ENCODE measurements around the gene FTL.
A peak's percentile ranks its signal among the peaks of the same experiment; 100 is the strongest.

FTL gene

DNA sequence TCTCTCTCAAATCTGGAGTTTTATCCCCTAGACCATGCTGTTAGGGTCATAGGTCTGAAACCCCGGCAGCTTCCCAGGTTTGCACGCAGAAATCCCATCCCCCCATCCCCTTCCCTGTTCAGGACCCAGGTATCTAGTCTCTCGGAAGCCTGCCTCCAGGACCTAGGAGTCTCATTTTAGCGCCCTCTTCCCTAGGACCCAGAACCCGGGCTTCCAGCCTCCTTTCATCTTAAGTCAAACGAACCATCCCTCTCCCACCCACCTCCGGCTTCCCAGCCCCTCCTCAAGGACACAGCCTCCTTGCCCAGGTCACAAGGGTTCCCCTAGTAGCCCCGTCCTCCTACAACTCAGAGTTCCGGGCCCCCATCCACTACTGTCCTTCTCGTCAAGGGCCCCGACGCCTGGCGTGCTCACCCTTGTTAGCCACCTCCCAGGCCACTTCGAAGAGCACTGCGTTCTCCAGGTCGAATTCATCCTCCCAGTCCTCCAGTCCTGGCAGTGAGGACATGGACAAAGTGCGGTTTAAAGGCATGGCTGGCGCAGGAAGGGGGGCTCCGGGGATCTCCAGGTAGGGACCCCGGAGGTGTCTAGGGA is 27.6 kb downstream of the FTL start:
- peak; percentile 42 for DNase-seq (ENCODE audit: low spot score)

GRCh38 chr19:48993175-48994034 is 28.3 kb downstream of the FTL start, which contains the start of the genes GYS1 and RUVBL2:
Gene GYS1, minus strand, starts transcription at chr19:48993309. Its CDS starts 197 bp downstream, at chr19:48993112.
Gene RUVBL2, plus strand, starts transcription at chr19:48993887. Its CDS starts 25 bp downstream, at chr19:48993912.
- peak; percentile 99 for DNase-seq (ENCODE audit: low spot score)

- no peak for DNase-seq (ENCODE audit: low spot score)
These were observed 28.9 kb downstream of the FTL start for GRCh38 chr19:48994035-48994386.

GRCh38 chr19:48997972-48998371 is 32.9 kb downstream of the FTL start:
- DNase-seq (ENCODE audit: low spot score): peak; percentile 49

DNA sequence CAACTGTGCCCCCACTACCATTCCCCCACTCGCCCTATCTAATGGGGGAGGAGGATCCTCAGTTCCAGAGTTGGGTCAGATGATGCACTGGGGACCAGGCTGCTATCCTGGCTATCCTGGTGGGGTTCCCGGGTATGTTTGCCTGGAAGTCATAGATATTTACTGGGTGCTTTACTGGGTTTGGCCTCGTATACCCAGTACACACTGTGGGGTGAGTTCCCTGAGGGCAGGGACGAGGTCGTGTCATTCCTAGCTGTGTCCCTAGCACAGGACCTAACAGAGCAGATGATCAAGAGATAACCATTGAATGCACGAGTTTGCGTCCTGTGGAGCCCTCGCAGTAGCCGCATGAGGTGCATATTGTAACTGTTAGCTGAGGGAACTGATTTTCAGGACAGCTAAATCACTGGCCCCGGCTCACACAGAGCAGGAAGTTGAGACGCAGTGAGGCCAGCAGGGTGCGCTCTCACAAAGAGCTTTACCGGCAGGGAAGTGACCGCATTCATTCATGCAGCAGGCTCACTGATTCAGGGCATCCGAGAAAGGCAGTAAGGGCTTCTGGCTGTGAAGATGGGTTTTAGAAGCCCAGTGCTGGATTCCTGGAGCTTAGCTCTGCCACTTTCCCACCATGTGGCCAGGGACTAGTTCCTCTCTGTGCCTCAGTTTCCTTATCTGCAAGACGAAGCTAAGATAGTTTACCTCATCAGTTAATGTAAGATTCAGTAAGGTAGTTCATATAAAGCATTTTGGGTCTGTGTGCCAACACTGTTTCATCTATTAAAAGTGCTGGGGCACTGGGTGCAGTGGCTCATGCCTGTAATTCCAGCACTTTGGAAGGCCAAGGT is 34.6 kb downstream of the FTL start:
- DNase-seq (ENCODE audit: low spot score): peak; percentile 61

DNA sequence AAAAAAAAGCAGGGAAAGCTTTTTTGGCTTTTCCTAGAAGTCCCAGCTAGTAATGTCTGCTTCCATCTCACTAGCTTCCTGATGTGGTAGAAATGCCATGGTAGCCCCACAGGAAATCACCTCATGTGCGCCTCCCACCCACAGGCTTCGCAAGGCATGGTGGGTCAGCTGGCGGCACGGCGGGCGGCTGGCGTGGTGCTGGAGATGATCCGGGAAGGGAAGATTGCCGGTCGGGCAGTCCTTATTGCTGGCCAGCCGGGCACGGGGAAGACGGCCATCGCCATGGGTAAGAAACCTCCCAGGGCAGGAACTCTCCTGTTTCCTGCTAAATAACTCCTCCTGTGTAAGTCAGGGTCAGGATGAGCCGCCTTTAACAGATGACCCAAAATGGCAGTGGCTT is 39.0 kb downstream of the FTL start:
- DNase-seq (ENCODE audit: low spot score): no peak

DNA sequence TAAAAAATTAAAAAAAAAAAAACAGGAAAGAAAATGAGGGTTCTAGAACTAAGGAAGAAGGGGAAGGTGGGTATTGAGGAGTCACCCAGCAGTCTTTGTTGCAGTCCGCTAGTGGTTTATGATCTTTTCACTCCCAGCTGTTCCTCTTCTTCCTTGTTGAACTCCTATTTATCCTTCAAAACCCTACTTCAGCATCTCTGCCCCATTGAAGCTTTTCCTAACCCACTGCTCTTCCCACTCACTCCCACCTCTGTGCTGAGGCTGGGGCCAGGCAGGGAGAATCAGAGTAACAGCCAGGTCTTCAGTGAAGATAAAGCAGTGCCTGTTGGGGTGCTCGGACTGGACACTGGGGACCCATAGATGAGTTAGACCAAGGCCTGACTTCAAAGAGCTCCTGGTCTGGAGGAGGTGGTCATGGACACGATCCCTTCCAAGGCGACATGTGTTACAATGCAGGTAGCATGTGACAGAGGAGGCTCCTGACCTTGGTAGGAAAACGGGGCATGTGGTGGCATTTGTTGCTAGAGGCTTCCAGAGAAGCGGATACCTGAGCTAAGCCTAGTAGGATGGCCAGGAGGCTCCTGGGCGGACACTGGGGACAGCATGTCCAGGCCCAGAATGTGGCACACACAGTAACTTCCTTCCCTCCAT is 40.0 kb downstream of the FTL start:
- DNase-seq (ENCODE audit: low spot score): no peak

DNA sequence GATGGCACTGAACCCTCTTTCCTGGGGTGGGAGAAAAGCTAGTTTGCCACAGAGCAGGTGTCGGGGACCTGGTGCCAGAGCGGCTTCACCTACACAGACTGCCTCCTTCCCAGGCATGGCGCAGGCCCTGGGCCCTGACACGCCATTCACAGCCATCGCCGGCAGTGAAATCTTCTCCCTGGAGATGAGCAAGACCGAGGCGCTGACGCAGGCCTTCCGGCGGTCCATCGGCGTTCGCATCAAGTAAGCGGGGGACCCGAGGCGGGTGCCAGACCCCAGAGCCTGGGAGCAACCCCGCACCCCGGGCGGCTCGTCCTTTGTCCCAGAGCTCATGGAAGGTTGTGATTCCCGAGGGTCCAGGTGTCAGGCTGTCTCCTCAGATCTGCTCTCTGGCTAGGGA is 41.8 kb downstream of the FTL start:
- no peak for DNase-seq (ENCODE audit: low spot score)

DNA sequence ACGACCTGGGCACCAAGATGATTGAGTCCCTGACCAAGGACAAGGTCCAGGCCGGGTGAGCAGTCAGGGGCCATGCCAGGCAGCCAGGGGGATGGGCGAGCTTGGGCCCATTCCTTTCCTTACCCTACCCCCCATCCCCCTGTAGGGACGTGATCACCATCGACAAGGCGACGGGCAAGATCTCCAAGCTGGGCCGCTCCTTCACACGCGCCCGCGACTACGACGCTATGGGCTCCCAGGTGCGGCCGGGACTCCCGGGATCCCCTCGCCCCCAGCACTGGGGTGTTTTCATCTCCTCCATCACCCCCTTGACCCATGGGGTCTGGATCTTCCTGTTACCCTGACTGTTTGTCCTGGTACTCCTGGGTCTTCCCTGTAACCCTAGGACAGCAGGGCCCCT is 44.7 kb downstream of the FTL start:
- DNase-seq (ENCODE audit: low spot score): no peak

GRCh38 chr19:49010453-49010852 is 45.3 kb downstream of the FTL start:
- DNase-seq (ENCODE audit: low spot score): no peak

- DNase-seq (ENCODE audit: low spot score): no peak
These were observed 46.1 kb downstream of the FTL start for GRCh38 chr19:49011194-49011593.

GRCh38 chr19:49014123-49014869 is 49.2 kb downstream of the FTL start:
- DNase-seq (ENCODE audit: low spot score): no peak

- no peak for DNase-seq (ENCODE audit: low spot score)
These were observed 49.8 kb downstream of the FTL start for GRCh38 chr19:49014870-49015255.

DNA sequence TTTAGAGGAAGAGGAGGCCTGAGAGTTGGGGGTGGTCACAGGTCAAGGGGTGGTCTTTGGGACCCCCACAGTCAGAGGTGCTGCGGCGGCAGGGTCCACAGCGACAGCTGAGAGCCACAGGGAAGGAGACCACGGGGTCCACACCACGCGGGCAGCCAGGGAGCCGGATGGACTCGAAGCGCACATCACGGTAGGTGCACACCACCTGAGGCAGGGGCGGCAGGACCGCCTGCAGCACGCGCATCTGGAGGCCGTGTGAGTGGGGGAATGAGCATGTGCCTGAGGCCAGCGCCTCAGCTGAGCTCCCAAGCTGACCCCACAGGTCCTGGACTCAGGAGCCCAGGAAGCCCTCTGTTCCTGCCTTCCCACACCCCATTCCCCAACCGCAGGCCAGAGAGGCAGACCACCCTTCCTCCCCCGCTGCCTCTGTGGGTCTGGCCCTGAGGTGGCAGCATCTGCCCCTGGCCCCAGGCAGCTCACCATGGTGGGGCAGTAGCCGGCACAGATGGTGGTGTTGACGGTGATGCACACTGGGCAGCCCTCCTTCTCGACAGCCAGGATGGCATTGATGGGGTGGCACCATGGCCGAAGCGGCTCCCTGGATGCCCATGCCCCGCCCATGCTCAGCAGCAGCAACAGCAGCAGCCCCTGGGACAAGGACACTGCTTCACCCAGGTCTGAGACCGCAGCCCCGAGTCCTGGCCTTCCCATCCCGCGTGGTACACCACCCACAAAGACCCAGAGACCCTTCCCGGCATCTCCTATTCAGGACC is 51.1 kb downstream of the FTL start:
- no peak for DNase-seq (ENCODE audit: low spot score)
